ENCODE results near the gene MYBPC3.

MYBPC3 gene

GRCh38 chr11:47352556-47352955 is at the start of gene MYBPC3:
Gene MYBPC3 (minus strand): TSS chr11:47352702. CDS start chr11:47352647, 55 bp downstream.
- no peak for DNase-seq (ENCODE audit: low spot score)

- DNase-seq (ENCODE audit: low spot score) = no peak
Measured at GRCh38 chr11:47400768-47401279, 48.3 kb upstream of the MYBPC3 start.

GRCh38 chr11:47399860-47400767 is 47.6 kb upstream of the MYBPC3 start:
- no peak for DNase-seq (ENCODE audit: low spot score)

GRCh38 chr11:47398551-47398950 is 46.0 kb upstream of the MYBPC3 start:
- no peak for DNase-seq (ENCODE audit: low spot score)

GRCh38 chr11:47398011-47398410 is 45.5 kb upstream of the MYBPC3 start:
- DNase-seq (ENCODE audit: low spot score) = no peak

GRCh38 chr11:47396049-47396320 is 43.5 kb upstream of the MYBPC3 start:
- DNase-seq (ENCODE audit: low spot score) = no peak

- DNase-seq (ENCODE audit: low spot score) = no peak
Measured at GRCh38 chr11:47395223-47396048, 42.9 kb upstream of the MYBPC3 start.

- DNase-seq (ENCODE audit: low spot score) = no peak
Measured at GRCh38 chr11:47394322-47395222, 42.1 kb upstream of the MYBPC3 start.

- DNase-seq (ENCODE audit: low spot score) = no peak
Measured at GRCh38 chr11:47394050-47394321, 41.5 kb upstream of the MYBPC3 start.

- DNase-seq (ENCODE audit: low spot score) = no peak
Measured at GRCh38 chr11:47393163-47394049, 40.9 kb upstream of the MYBPC3 start.

GRCh38 chr11:47392546-47393162 is 40.2 kb upstream of the MYBPC3 start:
- no peak for DNase-seq (ENCODE audit: low spot score)

GRCh38 chr11:47391711-47392432 is 39.4 kb upstream of the MYBPC3 start:
- no peak for DNase-seq (ENCODE audit: low spot score)

GRCh38 chr11:47391077-47391583 is 38.6 kb upstream of the MYBPC3 start:
- no peak for DNase-seq (ENCODE audit: low spot score)

GRCh38 chr11:47390422-47390760 is 37.9 kb upstream of the MYBPC3 start:
- DNase-seq (ENCODE audit: low spot score) = no peak

GRCh38 chr11:47389577-47390421 is 37.3 kb upstream of the MYBPC3 start:
- no peak for DNase-seq (ENCODE audit: low spot score)

- no peak for DNase-seq (ENCODE audit: low spot score)
Measured at GRCh38 chr11:47388697-47389576, 36.4 kb upstream of the MYBPC3 start.

GRCh38 chr11:47387944-47388696 is 35.6 kb upstream of the MYBPC3 start:
- DNase-seq (ENCODE audit: low spot score) = no peak
